H1 (cell line): Measurements from ENCODE around the gene HBS1L. TPM values are rescaled to one million over a fixed set of nuclear protein-coding genes. Genes with fewer than 3 reads are reported as not detected.

Experiments
- CTCF ChIA-PET: fragments of 300-600 bp; sonication (Branson Sonifier 250); formaldehyde crosslinking; loops from one replicate; lab custom pipeline; 2021; ENCODE audit not compliant: partially characterized antibody; lab: Charles Lee
- POLR2A ChIA-PET: fragments of 300-600 bp; sonication (Branson Sonifier 250); formaldehyde crosslinking; loops from one replicate; lab custom pipeline; 2021; ENCODE audit warnings: inconsistent platforms; ENCODE audit not compliant: partially characterized antibody; lab: Charles Lee
- DNase-seq, 2 experiments: peaks; one replicate each; pipeline versions ENCODE4 v3.0.0 to v3.0.0-alpha.2; 2010 to 2022; ENCODE audit warnings: low spot score in 2 of 2, low read depth in 1 of 2, mixed read lengths in 1 of 2
- FAIRE-seq: peaks from 2 replicates; lab custom pipeline; 2011; peaks lifted over from hg19 to GRCh38; lab: Jason Lieb, UNC
- H2AFZ ChIP-seq: 2 replicates; pipeline ENCODE4 v1.8.1; 2012; ENCODE audit warnings: low read length, inconsistent platforms
- H2AK5ac ChIP-seq: 2 replicates; pipeline ENCODE4 v1.6.1; 2013; ENCODE audit warnings: low read depth, low read length
- H2BK120ac ChIP-seq: replicated peaks from 2 replicates; pipeline ENCODE3; 2013; ENCODE audit warnings: low read depth, low read length, inconsistent platforms
- H2BK12ac ChIP-seq: 2 replicates; pipeline ENCODE4 v1.6.1; 2013; ENCODE audit warnings: low read depth, low read length
- H2BK15ac ChIP-seq: 2 replicates; pipeline ENCODE4 v1.6.1; 2013; ENCODE audit warnings: low read length
- H2BK20ac ChIP-seq: 2 replicates; pipeline ENCODE4 v1.6.1; 2013; ENCODE audit warnings: low read length
- H2BK5ac ChIP-seq: 2 replicates; pipeline ENCODE4 v1.6.1; 2013; ENCODE audit warnings: low read depth, low read length
- H3K14ac ChIP-seq: 2 replicates; pipeline ENCODE4 v1.6.1; 2013; ENCODE audit warnings: inconsistent platforms; ENCODE audit not compliant: insufficient read length
- H3K18ac ChIP-seq: 2 replicates; pipeline ENCODE4 v1.6.1; 2013; ENCODE audit warnings: low read length; ENCODE audit errors: extremely low read depth
- H3K23ac ChIP-seq: 2 replicates; pipeline ENCODE4 v1.6.1; 2013; ENCODE audit warnings: inconsistent platforms; ENCODE audit not compliant: insufficient read length
- H3K23me2 ChIP-seq: 2 replicates; pipeline ENCODE4 v1.6.1; 2013; ENCODE audit warnings: low read depth, low read length
- H3K27ac ChIP-seq: 2 replicates; pipeline ENCODE4 v1.6.1; 2011; ENCODE audit warnings: low read depth, low read length, inconsistent platforms
- H3K27me3 ChIP-seq, 4 experiments: replicated peaks in 1 of 4; 1 replicate in 1 of 4; 2 replicates in 3 of 4; pipeline versions ENCODE4 v1.6.1 to v1.8.1; 2011 to 2013; ENCODE audit warnings: low read length in 3 of 4, mild to moderate bottlenecking in 3 of 4, inconsistent platforms in 2 of 4, mixed read lengths in 2 of 4, moderate library complexity in 1 of 4; ENCODE audit not compliant: control insufficient read depth in 3 of 4, insufficient read depth in 3 of 4; ENCODE audit errors: extremely low read depth in 1 of 4
- H3K36me3 ChIP-seq, 4 experiments: 2 replicates each; pipeline versions ENCODE4 v1.6.1 to v1.8.1; 2011 to 2013; ENCODE audit warnings: mild to moderate bottlenecking in 4 of 4, low read length in 3 of 4, moderate library complexity in 2 of 4, control low read depth in 1 of 4, inconsistent platforms in 1 of 4; ENCODE audit not compliant: insufficient read depth in 4 of 4, control insufficient read depth in 2 of 4
- H3K4ac ChIP-seq: replicated peaks from 2 replicates; pipeline ENCODE3; 2013; ENCODE audit warnings: low read length, low read depth, mixed read lengths, inconsistent platforms; ENCODE audit not compliant: insufficient read length
- H3K4me1 ChIP-seq, 4 experiments: replicated peaks in 1 of 4; 1 replicate in 1 of 4; 2 replicates in 3 of 4; pipeline versions ENCODE4 v1.6.1 to v1.8.1; 2011 to 2013; ENCODE audit warnings: low read length in 3 of 4, inconsistent platforms in 2 of 4, mixed read lengths in 1 of 4; ENCODE audit not compliant: insufficient read depth in 4 of 4, control insufficient read depth in 3 of 4
- H3K4me2 ChIP-seq, 2 experiments: 2 replicates each; pipeline versions ENCODE4 v1.6.1 to v1.8.1; 2011 to 2013; ENCODE audit warnings: low read depth in 2 of 2, low read length in 2 of 2, control low read depth in 1 of 2, inconsistent platforms in 1 of 2, mild to moderate bottlenecking in 1 of 2; ENCODE audit not compliant: insufficient read depth in 1 of 2
- H3K4me3 ChIP-seq, 4 experiments: fragments of 200-600, 300-600 bp in 1 of 4; sonication (generic), shearing (Covaris generic), sonication (Bioruptor Twin) in 1 of 4; 2 replicates each; pipeline versions ENCODE4 v1.5.1 to v1.8.1; 2011 to 2016; ENCODE audit warnings: low read length in 4 of 4, low read depth in 3 of 4, control low read depth in 2 of 4, inconsistent platforms in 2 of 4, mild to moderate bottlenecking in 2 of 4, mixed read lengths in 1 of 4, moderate library complexity in 1 of 4; ENCODE audit not compliant: insufficient read depth in 2 of 4; ENCODE audit errors: extremely low read depth in 1 of 4
- H3K56ac ChIP-seq: replicated peaks from 2 replicates; pipeline ENCODE3; 2013; ENCODE audit warnings: low read depth, mild to moderate bottlenecking, mixed read lengths, low read length, inconsistent platforms; ENCODE audit not compliant: insufficient read length
- H3K79me1 ChIP-seq: 2 replicates; pipeline ENCODE4 v1.6.1; 2013; ENCODE audit warnings: low read depth, low read length, control low read depth
- H3K79me2 ChIP-seq, 2 experiments: 2 replicates each; pipeline versions ENCODE4 v1.6.1 to v1.8.1; 2012 to 2013; ENCODE audit warnings: low read length in 2 of 2, mild to moderate bottlenecking in 2 of 2, inconsistent platforms in 1 of 2; ENCODE audit not compliant: insufficient read depth in 2 of 2, control insufficient read depth in 1 of 2
- H3K9ac ChIP-seq, 4 experiments: replicated peaks in 1 of 4; 1 replicate in 1 of 4; 2 replicates in 3 of 4; pipeline versions ENCODE4 v1.6.1 to v1.8.1; 2011 to 2013; ENCODE audit warnings: low read depth in 3 of 4, low read length in 3 of 4, control low read depth in 2 of 4, mild to moderate bottlenecking in 2 of 4, moderate library complexity in 2 of 4, inconsistent platforms in 1 of 4; ENCODE audit errors: extremely low read depth in 1 of 4
- H3K9me3 ChIP-seq, 2 experiments: 2 replicates each; pipeline versions ENCODE4 v1.6.1 to v1.8.1; 2012 to 2013; ENCODE audit warnings: mild to moderate bottlenecking in 2 of 2, moderate library complexity in 2 of 2, control low read depth in 1 of 2, inconsistent platforms in 1 of 2, low read depth in 1 of 2, low read length in 1 of 2, mixed read lengths in 1 of 2; ENCODE audit not compliant: insufficient read depth in 2 of 2
- H4K20me1 ChIP-seq, 2 experiments: replicated peaks in 1 of 2; 2 replicates each; pipeline versions ENCODE3 to v1.8.1; 2011 to 2013; ENCODE audit warnings: inconsistent platforms in 2 of 2, low read length in 2 of 2, mild to moderate bottlenecking in 1 of 2; ENCODE audit not compliant: insufficient read depth in 2 of 2, control insufficient read depth in 1 of 2
- H4K5ac ChIP-seq: 2 replicates; pipeline ENCODE4 v1.6.1; 2013; ENCODE audit warnings: low read length, low read depth, mixed read lengths, inconsistent platforms; ENCODE audit not compliant: insufficient read length
- H4K8ac ChIP-seq: 2 replicates; pipeline ENCODE4 v1.8.0; 2013; ENCODE audit warnings: mild to moderate bottlenecking, moderate library complexity, low read length, inconsistent platforms; ENCODE audit not compliant: insufficient read depth; ENCODE audit errors: extremely low read depth
- H4K91ac ChIP-seq: replicated peaks from 2 replicates; pipeline ENCODE3; 2013; ENCODE audit warnings: low read length, mixed read lengths, inconsistent platforms; ENCODE audit not compliant: insufficient read length
- EP300 ChIP-seq, 2 experiments: IDR thresholded peaks; 1 replicate in 1 of 2; 2 replicates in 1 of 2; pipeline ENCODE4 v1.6.1; 2011 to 2012; ENCODE audit warnings: low read depth in 2 of 2, low read length in 2 of 2, mild to moderate bottlenecking in 2 of 2, borderline replicate concordance in 1 of 2, inconsistent platforms in 1 of 2, moderate library complexity in 1 of 2
- FOSL1 ChIP-seq: IDR thresholded peaks from 2 replicates; pipeline ENCODE4 v1.6.1; 2011; ENCODE audit warnings: mild to moderate bottlenecking, low read depth, low read length, moderate library complexity; ENCODE audit not compliant: insufficient read depth
- SIRT6 ChIP-seq: IDR thresholded peaks from one replicate; pipeline ENCODE4 v1.7.1; 2012; ENCODE audit warnings: low read length, inconsistent platforms
- YY1 ChIP-seq: IDR thresholded peaks from 2 replicates; pipeline ENCODE4 v1.6.1; 2011; ENCODE audit warnings: low read depth, mild to moderate bottlenecking, low read length
- WGBS, 2 experiments: shearing (Covaris generic) in 1 of 2; methylation state at CpG; one replicate each; pipeline versions ENCODE4 v1.1.6 to v1.1.7; 2013 to 2015; ENCODE audit warnings: low lambda C conversion rate in 2 of 2, mixed read lengths in 2 of 2, inconsistent platforms in 1 of 2, low coverage in 1 of 2, missing lambda C conversion rate in 1 of 2; ENCODE audit not compliant: insufficient replicate concordance in 2 of 2, insufficient coverage in 1 of 2, insufficient read length in 1 of 2; ENCODE audit errors: extremely low coverage in 1 of 2, missing lambda C conversion rate in 1 of 2; 5-methylcytosine and 5-hydroxymethylcytosine counted together
- polyA plus RNA-seq, 7 experiments: library from polyadenylated mRNA; depleted of rRNA in 3 of 7; stranded (reverse) in 5 of 7; unstranded in 2 of 7; fragments of >200 nt in 5 of 7; fragments of 200-250 nt in 2 of 7; gene quantifications; 1 replicate in 5 of 7; 2 replicates in 1 of 7; 4 replicates in 1 of 7; pipeline versions ENCODE4 v1.2.1 to v1.2.3, GENCODE V29; 2011 to 2013; ENCODE audit warnings: missing spikeins in 2 of 7, mixed read lengths in 2 of 7
- total RNA-seq: library from RNA; stranded (reverse); fragmentation: NEBNext Ultra II Directional; extraction: Animal tissue kit (Norgen Biotek cat#: 25700); gene quantifications from 2 replicates; pipeline ENCODE4 v1.2.1, GENCODE V29; 2021

The HBS1L gene
- total and polyA plus RNA-seq, 2 of the 8 experiments (the other 6 are each of a cell fraction or from before 2014, with no cell fraction given), result 28.1 to 97.1 TPM

DNA sequence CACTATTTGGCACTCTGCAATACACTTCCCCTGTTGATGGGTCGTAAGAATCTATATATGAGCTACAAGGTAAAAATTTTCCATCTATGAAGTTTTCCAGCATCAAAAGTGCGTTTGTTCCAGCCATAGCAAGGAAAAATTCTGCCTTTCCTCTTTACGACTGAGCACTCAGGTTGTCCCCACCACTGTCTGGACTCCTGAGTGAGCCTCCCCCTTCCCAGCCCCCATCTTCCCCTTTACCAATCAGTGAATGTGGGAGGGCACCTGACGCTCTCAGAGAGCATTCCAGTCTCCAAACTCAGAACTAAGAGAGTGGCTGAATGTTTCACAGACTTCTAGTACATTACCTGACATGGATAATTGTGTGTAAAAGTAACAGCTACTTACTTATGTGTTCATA, 104.7 kb downstream of the HBS1L start, which contains the start of gene ALDH8A1:
Gene ALDH8A1, minus strand, starts transcription at position 175 of the 400 bp plus-strand sequence. Its CDS starts 48 bp downstream, at position 127.
- H3K4me3 ChIP-seq, result no peak within 1 kb of the TSS
- DNase-seq (no peak), FAIRE-seq (no peak)
- H2BK5ac ChIP-seq, result no peak within 1 kb of the TSS
- H2AFZ ChIP-seq, result peak within 1 kb of the TSS; percentile 63; the same call in 1 of the 2 replicates
- no peaks in the 10 kb centered on the region for H3K79me1 ChIP-seq
- no peak within 1 kb of the TSS for H3K9ac ChIP-seq
- H4K8ac ChIP-seq, result no peak within 1 kb of the TSS
- H3K56ac ChIP-seq, result no peak within 1 kb of the TSS
- H4K91ac ChIP-seq, result no peak within 1 kb of the TSS
- H3K79me2 ChIP-seq, result no peaks in the 10 kb centered on the region
- H2BK120ac ChIP-seq, result no peak within 1 kb of the TSS
- peaks cover 0 to 3% of the 10 kb centered on the region in 2 experiments; a peak in 1 of 4 replicates for H3K9me3 ChIP-seq
- no peak within 1 kb of the TSS for H3K23ac ChIP-seq
- no peak within 1 kb of the TSS for H2BK12ac ChIP-seq
- POLR2A ChIA-PET, result no interaction called here
- H4K20me1 ChIP-seq, result no peaks in the 10 kb centered on the region
- H3K23me2 ChIP-seq, result no peaks in the 10 kb centered on the region
- no peak within 1 kb of the TSS for H3K27ac ChIP-seq
- no peaks in the 10 kb centered on the region for H3K4me1 ChIP-seq
- H3K4me2 ChIP-seq, result no peak within 1 kb of the TSS
- no peak within 1 kb of the TSS for H3K14ac ChIP-seq
- no peaks in the 10 kb centered on the region for H3K36me3 ChIP-seq
- TF ChIP-seq SIRT6 (no peak), YY1 (no peak), FOSL1 (no peak), EP300 (IDR thresholded peaks at IDR 0.05; ENCODE audit: borderline replicate concordance in 1 of 2, low read depth in 2 of 2, low read length in 2 of 2) (no peak)
- H4K5ac ChIP-seq, result no peak within 1 kb of the TSS
- H3K18ac ChIP-seq, result no peak within 1 kb of the TSS
- CTCF ChIA-PET, result interaction anchor here (0.5 to 5.6 kb wide), 7 partner anchors 9 to 840 kb away, joined by 3 to 35 read pairs (median 3); no protein-coding TSS in a partner anchor
- no peaks in the 10 kb centered on the region for H3K27me3 ChIP-seq
- H2BK20ac ChIP-seq, result no peak within 1 kb of the TSS
- no peak within 1 kb of the TSS for H2AK5ac ChIP-seq
- WGBS, 2 experiments, result 79% methylated on average over 4 of the region's 4 CpGs; no CpG with 5 or more reads in 1 of the 2 experiments
- no peak within 1 kb of the TSS for H3K4ac ChIP-seq
- H2BK15ac ChIP-seq, result no peak within 1 kb of the TSS
